Activated T-cell treated with anti-CD3 and anti-CD28 coated beads, Interleukin-2, amount 50 U/mL, for 24 hours (primary cell): Measurements from ENCODE around the gene OGDHL.
A peak's percentile ranks its signal among the peaks of the same experiment; 100 is the strongest.
"Not testable (repeated sequence)": the region's sequence is repeated elsewhere in the genome, so short reads cannot be mapped to it uniquely, and the experiment has no call there.

Experiments
- DNase-seq: peaks from one replicate; pipeline ENCODE4 v3.0.0-alpha.2; 2020
- H3K27ac Mint-ChIP-seq: 2 replicates; pipeline ENCODE4 v1.8.0; 2020; ENCODE audit warnings: mild to moderate bottlenecking, mixed read lengths
- H3K27me3 Mint-ChIP-seq: 2 replicates; pipeline ENCODE4 v1.8.0; 2020; ENCODE audit warnings: mixed read lengths
- H3K36me3 Mint-ChIP-seq: 2 replicates; pipeline ENCODE4 v1.8.0; 2020; ENCODE audit warnings: low read depth, mixed read lengths
- H3K4me1 Mint-ChIP-seq: 2 replicates; pipeline ENCODE4 v1.8.0; 2020; ENCODE audit warnings: low read depth, mixed read lengths
- H3K4me3 Mint-ChIP-seq: 2 replicates; pipeline ENCODE4 v1.8.0; 2020; ENCODE audit warnings: mild to moderate bottlenecking, moderate library complexity, mixed read lengths
- H3K9me3 Mint-ChIP-seq: 2 replicates; pipeline ENCODE4 v1.8.0; 2020; ENCODE audit warnings: mixed read lengths

OGDHL gene

GRCh38 chr10:49761789-49762565, at the start of gene OGDHL:
TSS of gene OGDHL (minus strand) at chr10:49762323. CDS start at chr10:49758592, 3,731 bp downstream.
- Mint-ChIP-seq H3K9me3 (peaks cover 7% of the 10 kb centered on the region), H3K36me3 (no peaks in the 10 kb centered on the region), H3K4me3 (peak within 1 kb of the TSS; percentile 51), H3K4me1 (peaks cover 9% of the 10 kb centered on the region), H3K27me3 (peaks cover 69% of the 10 kb centered on the region), H3K27ac (no peak within 1 kb of the TSS)
- DNase-seq = peak; percentile 74

GRCh38 chr10:49803988-49804387, 41.9 kb upstream of the OGDHL start:
- Mint-ChIP-seq H3K36me3 (no peaks in the 10 kb centered on the region), H3K27me3 (peaks cover 17% of the 10 kb centered on the region), H3K4me1 (peaks cover 2% of the 10 kb centered on the region), H3K4me3 (no peak overlapping the region), H3K27ac (no peak overlapping the region), H3K9me3 (peaks cover 8% of the 10 kb centered on the region)
- no peak for DNase-seq

- peaks cover 6% of the 10 kb centered on the region for H3K27me3 Mint-ChIP-seq
- H3K9me3 Mint-ChIP-seq = no peaks in the 10 kb centered on the region
- no peak overlapping the region for H3K27ac Mint-ChIP-seq
- no peak overlapping the region for H3K4me3 Mint-ChIP-seq
- H3K36me3 Mint-ChIP-seq = no peaks in the 10 kb centered on the region
- DNase-seq = no peak
- H3K4me1 Mint-ChIP-seq = peaks cover 2% of the 10 kb centered on the region
Observed at GRCh38 chr10:49798275-49798674, 36.2 kb upstream of the OGDHL start.

GRCh38 chr10:49791100-49791499, 29.0 kb upstream of the OGDHL start:
- Mint-ChIP-seq H3K4me3 (no peak overlapping the region), H3K27me3 (no peaks in the 10 kb centered on the region), H3K27ac (no peak overlapping the region), H3K4me1 (no peaks in the 10 kb centered on the region), H3K9me3 (no peaks in the 10 kb centered on the region), H3K36me3 (no peaks in the 10 kb centered on the region)
- DNase-seq = no peak

GRCh38 chr10:49784681-49785080, 22.6 kb upstream of the OGDHL start:
- H3K27ac Mint-ChIP-seq = no peak overlapping the region
- no peaks in the 10 kb centered on the region for H3K4me1 Mint-ChIP-seq
- H3K4me3 Mint-ChIP-seq = no peak overlapping the region
- H3K27me3 Mint-ChIP-seq = peaks cover 8% of the 10 kb centered on the region
- H3K9me3 Mint-ChIP-seq = no peaks in the 10 kb centered on the region
- no peaks in the 10 kb centered on the region for H3K36me3 Mint-ChIP-seq
- DNase-seq = no peak

- Mint-ChIP-seq H3K27ac (no peak overlapping the region), H3K9me3 (no peaks in the 10 kb centered on the region), H3K36me3 (no peaks in the 10 kb centered on the region), H3K27me3 (peaks cover 9% of the 10 kb centered on the region), H3K4me1 (no peaks in the 10 kb centered on the region), H3K4me3 (no peak overlapping the region)
- no peak for DNase-seq
Observed at GRCh38 chr10:49783645-49784044, 21.5 kb upstream of the OGDHL start.

GRCh38 chr10:49781247-49781646, 19.1 kb upstream of the OGDHL start:
- peaks cover 12% of the 10 kb centered on the region for H3K27me3 Mint-ChIP-seq
- DNase-seq = no peak
- peaks cover 2% of the 10 kb centered on the region for H3K9me3 Mint-ChIP-seq
- no peak overlapping the region for H3K4me3 Mint-ChIP-seq
- no peak overlapping the region for H3K27ac Mint-ChIP-seq
- no peaks in the 10 kb centered on the region for H3K4me1 Mint-ChIP-seq
- no peaks in the 10 kb centered on the region for H3K36me3 Mint-ChIP-seq

GRCh38 chr10:49778197-49778596, 16.1 kb upstream of the OGDHL start:
- Mint-ChIP-seq H3K9me3 (peaks cover 2% of the 10 kb centered on the region), H3K4me3 (no peak overlapping the region), H3K36me3 (no peaks in the 10 kb centered on the region), H3K27ac (no peak overlapping the region), H3K27me3 (peaks cover 14% of the 10 kb centered on the region), H3K4me1 (no peaks in the 10 kb centered on the region)
- no peak for DNase-seq

- Mint-ChIP-seq H3K9me3 (peaks cover 2% of the 10 kb centered on the region), H3K4me3 (no peak overlapping the region), H3K4me1 (no peaks in the 10 kb centered on the region), H3K36me3 (no peaks in the 10 kb centered on the region), H3K27ac (no peak overlapping the region), H3K27me3 (peaks cover 26% of the 10 kb centered on the region)
- no peak for DNase-seq
Observed at GRCh38 chr10:49776851-49777250, 14.7 kb upstream of the OGDHL start.

- Mint-ChIP-seq H3K27me3 (peaks cover 30% of the 10 kb centered on the region), H3K4me1 (no peaks in the 10 kb centered on the region), H3K27ac (no peak overlapping the region), H3K9me3 (peaks cover 2% of the 10 kb centered on the region), H3K4me3 (no peak overlapping the region), H3K36me3 (no peaks in the 10 kb centered on the region)
- DNase-seq = no peak
Observed at GRCh38 chr10:49775014-49775413, 12.9 kb upstream of the OGDHL start.

GRCh38 chr10:49772944-49773343, 10.8 kb upstream of the OGDHL start:
- not testable (repeated sequence) for DNase-seq, H3K36me3 Mint-ChIP-seq, H3K4me3 Mint-ChIP-seq, H3K4me1 Mint-ChIP-seq, H3K9me3 Mint-ChIP-seq, H3K27ac Mint-ChIP-seq
- H3K27me3 Mint-ChIP-seq = peaks cover 38% of the 10 kb centered on the region

GRCh38 chr10:49771046-49771445, 8.9 kb upstream of the OGDHL start:
- DNase-seq, H3K9me3 Mint-ChIP-seq, H3K36me3 Mint-ChIP-seq, H3K27ac Mint-ChIP-seq, H3K4me3 Mint-ChIP-seq, H3K4me1 Mint-ChIP-seq: not testable (repeated sequence)
- peaks cover 57% of the 10 kb centered on the region for H3K27me3 Mint-ChIP-seq

- Mint-ChIP-seq H3K9me3 (peaks cover 10% of the 10 kb centered on the region), H3K4me1 (no peaks in the 10 kb centered on the region), H3K27me3 (peaks cover 53% of the 10 kb centered on the region), H3K36me3 (no peaks in the 10 kb centered on the region), H3K4me3 (no peak overlapping the region), H3K27ac (no peak overlapping the region)
- no peak for DNase-seq
Observed at GRCh38 chr10:49769692-49770091, 7.6 kb upstream of the OGDHL start.

GRCh38 chr10:49768731-49769130, 6.6 kb upstream of the OGDHL start:
- no peak overlapping the region for H3K27ac Mint-ChIP-seq
- H3K27me3 Mint-ChIP-seq = peaks cover 61% of the 10 kb centered on the region
- peaks cover 10% of the 10 kb centered on the region for H3K9me3 Mint-ChIP-seq
- no peak overlapping the region for H3K4me3 Mint-ChIP-seq
- no peaks in the 10 kb centered on the region for H3K36me3 Mint-ChIP-seq
- DNase-seq = no peak
- H3K4me1 Mint-ChIP-seq = no peaks in the 10 kb centered on the region

- Mint-ChIP-seq H3K36me3 (no peaks in the 10 kb centered on the region), H3K4me3 (no peak overlapping the region), H3K9me3 (peaks cover 10% of the 10 kb centered on the region), H3K4me1 (no peaks in the 10 kb centered on the region), H3K27ac (no peak overlapping the region), H3K27me3 (peaks cover 64% of the 10 kb centered on the region)
- no peak for DNase-seq
Observed at GRCh38 chr10:49768329-49768728, 6.2 kb upstream of the OGDHL start.

GRCh38 chr10:49767752-49768151, 5.6 kb upstream of the OGDHL start:
- Mint-ChIP-seq H3K36me3 (no peaks in the 10 kb centered on the region), H3K27me3 (peaks cover 64% of the 10 kb centered on the region), H3K27ac (no peak overlapping the region), H3K4me1 (peaks cover 2% of the 10 kb centered on the region), H3K4me3 (no peak overlapping the region), H3K9me3 (peaks cover 10% of the 10 kb centered on the region)
- DNase-seq = no peak
